ENCODE measurements around the gene GABARAPL2. TPM values are rescaled to one million over a fixed set of nuclear protein-coding genes. Genes with fewer than 3 reads are reported as not detected.

The GABARAPL2 gene
- total RNA-seq, 4 donors from 2014 or later = 52.0 to 80.9 (median 61.9) TPM

DNA sequence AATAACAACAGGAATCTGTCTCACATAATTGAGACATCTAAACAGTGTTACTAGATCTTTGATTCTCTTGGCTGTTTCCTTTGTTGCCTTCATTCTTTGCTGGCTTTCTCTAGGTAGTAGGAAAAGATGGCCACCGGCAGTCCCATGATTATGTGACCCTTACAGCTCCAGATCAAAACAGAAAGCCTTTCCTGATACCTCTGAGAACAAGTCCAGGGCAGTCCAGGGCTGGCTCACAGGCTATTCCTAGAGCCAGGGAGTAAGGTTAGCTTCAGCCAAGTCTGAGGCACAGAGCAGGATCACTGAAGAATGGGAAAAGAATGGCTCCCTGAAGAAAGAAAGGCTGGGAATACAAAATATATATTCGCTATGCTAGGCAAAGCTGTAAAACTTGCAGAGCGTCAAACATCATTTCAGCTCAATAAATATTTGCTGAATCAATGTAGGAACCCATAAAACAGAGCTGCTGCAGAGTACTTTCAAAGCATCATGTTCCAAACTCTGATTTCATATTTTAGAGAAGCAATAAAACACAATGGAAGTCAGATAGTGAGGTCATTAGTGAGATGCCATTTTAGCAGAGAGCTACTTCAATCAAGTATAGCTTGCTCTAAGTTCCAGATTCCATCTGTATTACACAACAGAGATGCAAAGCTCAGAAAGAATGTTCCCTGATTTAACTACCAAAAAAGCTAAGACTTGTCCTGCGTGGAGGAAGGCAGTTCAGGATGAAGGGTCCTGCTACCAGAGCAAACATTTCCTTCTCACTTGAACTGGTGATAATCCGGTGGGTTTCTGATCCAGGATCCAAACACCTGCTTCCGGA, 33.5 kb downstream of the GABARAPL2 start:
- Histone ChIP-seq H3K9me3 (no peaks in the 10 kb centered on the region), H3K4me3 (no peak overlapping the region), H3K36me3 (peaks cover 0 to 60% (median 0%) of the 10 kb centered on the region in 3 donors), H3K27ac (no peak overlapping the region), H3K4me1 (no peaks in the 10 kb centered on the region), H3K27me3 (no peaks in the 10 kb centered on the region)
- DNase-seq = no peak
- TF ChIP-seq POLR2A (IDR thresholded peaks at IDR 0.05) = no peak
- no peak for TF ChIP-seq CTCF (IDR thresholded peaks at IDR 0.05)

DNA sequence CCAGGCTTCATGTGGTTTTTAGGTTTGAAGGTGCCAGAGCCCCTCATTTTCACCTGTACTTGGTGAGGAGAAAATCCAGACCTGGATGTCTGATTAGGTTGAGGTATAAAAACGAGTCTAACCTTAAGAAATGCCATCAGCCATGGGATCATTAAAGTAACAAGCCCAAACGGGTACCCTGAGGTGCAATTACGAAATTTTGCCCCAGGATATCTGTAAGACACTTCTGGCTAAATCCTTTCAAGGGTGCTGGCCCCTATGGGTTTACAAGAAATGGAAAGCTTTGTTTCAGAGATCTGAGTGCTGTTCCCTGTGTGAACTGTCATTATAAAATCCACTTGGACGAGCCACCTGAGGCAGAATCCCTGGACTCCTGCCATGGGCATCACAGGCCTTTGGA, 37.1 kb downstream of the GABARAPL2 start:
- Histone ChIP-seq H3K9me3 (no peaks in the 10 kb centered on the region), H3K27ac (no peak overlapping the region), H3K4me3 (no peak overlapping the region), H3K27me3 (no peaks in the 10 kb centered on the region), H3K36me3 (peaks cover 0 to 77% (median 0%) of the 10 kb centered on the region in 3 donors), H3K4me1 (no peaks in the 10 kb centered on the region)
- TF ChIP-seq CTCF (IDR thresholded peaks at IDR 0.05) (no peak), POLR2A (IDR thresholded peaks at IDR 0.05) (no peak)
- no peak for DNase-seq

- H3K27me3 ChIP-seq = no peaks in the 10 kb centered on the region
- no peaks in the 10 kb centered on the region for H3K9me3 ChIP-seq
- no peak for TF ChIP-seq POLR2A (IDR thresholded peaks at IDR 0.05)
- TF ChIP-seq CTCF (IDR thresholded peaks at IDR 0.05) = no peak
- H3K4me1 ChIP-seq = no peaks in the 10 kb centered on the region
- H3K36me3 ChIP-seq = peaks cover 0 to 84% (median 0%) of the 10 kb centered on the region in 3 donors
- H3K4me3 ChIP-seq = no peak overlapping the region
- no peak for DNase-seq
- H3K27ac ChIP-seq = no peak overlapping the region
Observed at GRCh38 chr16:75606507-75606906, 40.3 kb downstream of the GABARAPL2 start.

DNA sequence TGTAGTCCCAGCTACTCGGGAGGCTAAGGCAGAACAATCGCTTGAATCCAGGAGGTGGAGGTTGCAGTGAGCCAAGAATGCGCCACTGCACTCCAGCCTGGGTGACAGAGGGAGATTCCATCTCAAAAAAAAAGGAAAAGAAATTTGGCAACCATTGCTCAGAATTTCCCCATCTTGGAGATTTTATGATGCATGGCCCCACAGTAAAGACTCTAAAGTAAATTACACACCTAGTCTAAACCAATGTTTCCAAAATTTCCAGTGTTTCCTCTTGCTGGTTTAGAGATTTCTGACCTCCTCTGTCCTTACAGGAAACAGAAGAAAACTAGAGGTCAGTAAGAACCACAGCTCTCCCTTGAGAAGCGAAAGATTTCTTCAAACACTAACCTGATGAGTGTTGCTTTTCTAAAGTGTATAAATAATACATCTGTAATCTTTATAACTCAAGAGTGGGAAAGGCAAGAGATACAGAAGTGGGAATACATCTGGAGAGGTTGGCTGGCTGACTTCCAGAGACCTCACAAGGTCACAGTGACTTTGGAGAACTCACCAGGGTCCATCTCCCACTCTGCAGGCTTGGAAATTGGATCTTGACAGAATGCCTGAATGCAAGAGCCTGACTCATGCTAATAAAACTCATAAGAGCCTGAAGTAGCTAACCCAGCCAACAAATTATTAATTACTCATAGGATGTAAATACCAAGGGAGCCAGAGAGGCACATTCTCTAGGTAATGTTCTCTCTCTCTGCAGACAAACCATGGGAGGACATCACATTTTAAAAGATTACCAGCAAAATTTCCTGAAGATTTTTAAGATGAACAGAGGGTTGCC, 48.1 kb downstream of the GABARAPL2 start:
- no peak for TF ChIP-seq POLR2A (IDR thresholded peaks at IDR 0.05)
- Histone ChIP-seq H3K4me3 (no peak overlapping the region), H3K36me3 (peaks cover 0 to 72% (median 0%) of the 10 kb centered on the region in 3 donors), H3K27ac (no peak overlapping the region), H3K4me1 (no peaks in the 10 kb centered on the region), H3K9me3 (no peaks in the 10 kb centered on the region), H3K27me3 (no peaks in the 10 kb centered on the region)
- DNase-seq = no peak

DNA sequence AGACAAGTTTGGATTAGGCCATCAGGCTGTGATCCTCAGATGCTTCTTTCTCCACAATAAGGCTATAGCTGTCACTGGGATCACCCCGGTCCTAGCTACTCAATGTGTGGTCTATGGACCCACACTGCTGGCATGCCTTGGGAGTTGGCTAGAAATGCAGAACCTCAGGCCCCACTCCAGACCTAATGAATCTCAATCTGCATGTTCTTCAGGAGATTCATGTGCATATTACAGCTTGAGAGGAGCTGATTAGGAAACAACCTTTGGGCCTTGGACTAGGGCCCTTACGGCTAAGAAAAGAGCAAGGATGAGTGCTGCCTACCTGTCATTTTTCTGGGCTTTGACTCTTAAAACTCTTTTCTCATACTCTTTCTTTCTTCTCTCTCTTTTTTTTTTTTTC, 49.4 kb downstream of the GABARAPL2 start:
- Histone ChIP-seq H3K36me3 (peaks cover 0 to 61% (median 0%) of the 10 kb centered on the region in 3 donors), H3K4me1 (no peaks in the 10 kb centered on the region), H3K9me3 (no peaks in the 10 kb centered on the region), H3K27me3 (no peaks in the 10 kb centered on the region), H3K4me3 (no peak overlapping the region), H3K27ac (peak overlapping the region in 2 of 4 donors; percentile 26 to 31)
- TF ChIP-seq CTCF (IDR thresholded peaks at IDR 0.05) = no peak
- no peak for TF ChIP-seq POLR2A (IDR thresholded peaks at IDR 0.05)
- no peak for DNase-seq
